Neural cell (in vitro differentiated cells): ENCODE results near the gene CLEC4F.

Source experiments
- CTCF ChIP-seq: fragments of 450-650 bp; IDR thresholded peaks from 2 replicates; pipeline ENCODE4 v1.5.1; 2014; ENCODE audit warnings: antibody characterized with exemption, mild to moderate bottlenecking, moderate library complexity; ENCODE audit not compliant: poor library complexity, severe bottlenecking
- EZH2 ChIP-seq: fragments of 200-600, 300-800 bp; shearing (Covaris generic), sonication (generic); IDR thresholded peaks from 2 replicates; pipeline ENCODE4 v1.6.1; 2014; ENCODE audit warnings: antibody characterized with exemption, low read length, borderline replicate concordance, mild to moderate bottlenecking; ENCODE audit not compliant: insufficient read depth, poor library complexity, severe bottlenecking
- POLR2AphosphoS5 ChIP-seq: IDR thresholded peaks from 2 replicates; pipeline ENCODE4 v1.6.1; 2012
- REST ChIP-seq: IDR thresholded peaks from 2 replicates; pipeline ENCODE4 v1.6.1; 2012; ENCODE audit warnings: borderline replicate concordance
- TAF1 ChIP-seq: IDR thresholded peaks from 2 replicates; pipeline ENCODE4 v1.6.1; 2012; ENCODE audit warnings: low read depth

- TF ChIP-seq EZH2 (no peak), POLR2AphosphoS5 (peak; percentile 79), TAF1 (peak; percentile 80), CTCF (peak; percentile 65), REST (peak; percentile 80)
These were observed 52.5 kb downstream of the CLEC4F start, which contains the start of gene ADD2 for GRCh38 chr2:70767699-70768589.
